Parathyroid adenoma (tissue), 2 donors: ENCODE data around the gene GRAMD2B.

Experiments used
- H2AFZ ChIP-seq: fragments of 300-600 bp; sonication (generic); one replicate; pipeline ENCODE4 v1.7.0; 2017; ENCODE audit warnings: antibody characterized with exemption, mild to moderate bottlenecking
- H3K27ac ChIP-seq: fragments of 300-600 bp; sonication (generic); one replicate; pipeline ENCODE4 v1.7.0; 2017
- H3K27me3 ChIP-seq: fragments of 300-600 bp; sonication (generic); one replicate; pipeline ENCODE4 v1.7.0; 2017; ENCODE audit warnings: low read length; ENCODE audit not compliant: control insufficient read depth, insufficient read depth
- H3K36me3 ChIP-seq: fragments of 300-600 bp; sonication (generic); one replicate; pipeline ENCODE4 v1.7.0; 2017; ENCODE audit warnings: low read length; ENCODE audit not compliant: control insufficient read depth, insufficient read depth
- H3K4me1 ChIP-seq: fragments of 300-600 bp; sonication (generic); one replicate; pipeline ENCODE4 v1.7.0; 2017; ENCODE audit warnings: control low read depth
- H3K4me2 ChIP-seq: fragments of 300-600 bp; sonication (generic); one replicate; pipeline ENCODE4 v1.7.0; 2017; ENCODE audit warnings: low read length
- H3K4me3 ChIP-seq: fragments of 300-600 bp; sonication (generic); one replicate; pipeline ENCODE4 v1.7.0; 2017; ENCODE audit warnings: low read depth, low read length
- H3K79me2 ChIP-seq: fragments of 300-600 bp; sonication (generic); one replicate; pipeline ENCODE4 v1.7.0; 2017; ENCODE audit warnings: control low read depth
- H3K9ac ChIP-seq: fragments of 300-600 bp; sonication (generic); one replicate; pipeline ENCODE4 v1.7.0; 2017; ENCODE audit warnings: mild to moderate bottlenecking
- H3K9me3 ChIP-seq: fragments of 300-600 bp; sonication (generic); one replicate; pipeline ENCODE4 v1.7.0; 2017; ENCODE audit warnings: low read length; ENCODE audit not compliant: control insufficient read depth
- CTCF ChIP-seq: fragments of 300-600 bp; sonication (generic); IDR thresholded peaks from one replicate; pipeline ENCODE4 v1.7.0; 2017; ENCODE audit warnings: antibody characterized with exemption, mild to moderate bottlenecking
- donor health status: primary hyperparathyroidism.

The GRAMD2B gene

GRCh38 chr5:126499853-126500342, 76.7 kb downstream of the GRAMD2B start:
- Histone ChIP-seq H3K4me2 (no peak overlapping the region), H3K36me3 (no peaks in the 10 kb centered on the region), H3K79me2 (no peaks in the 10 kb centered on the region), H3K9ac (no peak overlapping the region), H3K4me1 (no peaks in the 10 kb centered on the region), H3K27me3 (no peaks in the 10 kb centered on the region), H3K27ac (no peak overlapping the region), H3K4me3 (no peak overlapping the region), H2AFZ (no peak overlapping the region), H3K9me3 (no peaks in the 10 kb centered on the region)
- no peak for TF ChIP-seq CTCF

- no peak overlapping the region for H3K27ac ChIP-seq
These were observed 78.2 kb downstream of the GRAMD2B start for GRCh38 chr5:126501448-126501847.

GRCh38 chr5:126503602-126504104, 80.4 kb downstream of the GRAMD2B start:
- Histone ChIP-seq H3K4me1 (no peaks in the 10 kb centered on the region), H3K36me3 (no peaks in the 10 kb centered on the region), H3K9me3 (no peaks in the 10 kb centered on the region), H3K27ac (no peak overlapping the region), H2AFZ (no peak overlapping the region), H3K4me2 (no peak overlapping the region), H3K79me2 (no peaks in the 10 kb centered on the region), H3K4me3 (no peak overlapping the region), H3K9ac (no peak overlapping the region), H3K27me3 (no peaks in the 10 kb centered on the region)
- no peak for TF ChIP-seq CTCF

More at GRCh38 chr5:126501448-126501847, 78.2 kb downstream of the GRAMD2B start:
- H3K79me2 ChIP-seq, result no peaks in the 10 kb centered on the region
- no peak overlapping the region for H3K4me2 ChIP-seq
- H3K9ac ChIP-seq, result no peak overlapping the region
- no peaks in the 10 kb centered on the region for H3K9me3 ChIP-seq
- no peak for TF ChIP-seq CTCF
- no peaks in the 10 kb centered on the region for H3K36me3 ChIP-seq
- H2AFZ ChIP-seq, result no peak overlapping the region
- no peaks in the 10 kb centered on the region for H3K27me3 ChIP-seq
- no peak overlapping the region for H3K4me3 ChIP-seq
- no peaks in the 10 kb centered on the region for H3K4me1 ChIP-seq

GRCh38 chr5:126506079-126506478, 82.9 kb downstream of the GRAMD2B start:
- H3K36me3 ChIP-seq, result no peaks in the 10 kb centered on the region
- H3K79me2 ChIP-seq, result no peaks in the 10 kb centered on the region
- H3K27ac ChIP-seq, result no peak overlapping the region
- H3K4me2 ChIP-seq, result no peak overlapping the region
- no peaks in the 10 kb centered on the region for H3K27me3 ChIP-seq
- H3K9ac ChIP-seq, result no peak overlapping the region
- no peak overlapping the region for H3K4me3 ChIP-seq
- H3K9me3 ChIP-seq, result no peaks in the 10 kb centered on the region
- H2AFZ ChIP-seq, result no peak overlapping the region
- no peaks in the 10 kb centered on the region for H3K4me1 ChIP-seq
- no peak for TF ChIP-seq CTCF

GRCh38 chr5:126508251-126508961, 85.2 kb downstream of the GRAMD2B start:
- H3K4me1 ChIP-seq, result no peaks in the 10 kb centered on the region
- H3K36me3 ChIP-seq, result no peaks in the 10 kb centered on the region
- no peak overlapping the region for H3K27ac ChIP-seq
- H3K27me3 ChIP-seq, result no peaks in the 10 kb centered on the region
- H3K79me2 ChIP-seq, result no peaks in the 10 kb centered on the region
- H3K9ac ChIP-seq, result no peak overlapping the region
- H3K4me3 ChIP-seq, result no peak overlapping the region
- no peak overlapping the region for H2AFZ ChIP-seq
- no peaks in the 10 kb centered on the region for H3K9me3 ChIP-seq
- TF ChIP-seq CTCF, result no peak
- H3K4me2 ChIP-seq, result no peak overlapping the region
